HepG2 (cell line): Measurements from ENCODE around the gene JADE2. TPM values are rescaled to one million over a fixed set of nuclear protein-coding genes. Genes with fewer than 3 reads are reported as not detected.
A peak's percentile ranks its signal among the peaks of the same experiment; 100 is the strongest.

Experiments
- ATRX ChIP-seq: sonication (generic); formaldehyde crosslinking; IDR thresholded peaks from 2 replicates; pipeline ENCODE4 v1.4.0; 2020; ENCODE audit warnings: missing genetic modification reagents, borderline replicate concordance
- BCL6 ChIP-seq: IDR thresholded peaks from 2 replicates; pipeline ENCODE4 v1.6.1; 2016; ENCODE audit warnings: missing genetic modification reagents, missing compliant biosample characterization
- ETV5 ChIP-seq: IDR thresholded peaks from 2 replicates; pipeline ENCODE4 v1.6.1; 2018; ENCODE audit warnings: missing biosample characterization, missing genetic modification reagents, inconsistent platforms, borderline replicate concordance
- FOXA3 ChIP-seq: IDR thresholded peaks from 2 replicates; pipeline ENCODE4 v1.6.1; 2016; ENCODE audit warnings: missing genetic modification reagents, missing compliant biosample characterization
- FOXM1 ChIP-seq: sonication (generic); formaldehyde crosslinking; IDR thresholded peaks from 2 replicates; pipeline ENCODE4 v1.5.0; 2020; ENCODE audit warnings: missing genetic modification reagents
- HES4 ChIP-seq: sonication (generic); formaldehyde crosslinking; IDR thresholded peaks from 2 replicates; pipeline ENCODE4 v1.9.0; 2021; ENCODE audit warnings: mild to moderate bottlenecking, missing genetic modification reagents, borderline replicate concordance
- HOXA3 ChIP-seq: sonication (generic); formaldehyde crosslinking; IDR thresholded peaks from 2 replicates; pipeline ENCODE4 v1.5.0; 2020; ENCODE audit warnings: missing genetic modification reagents
- KAT8 ChIP-seq: IDR thresholded peaks from 2 replicates; pipeline ENCODE4 v1.6.1; 2016; ENCODE audit warnings: missing genetic modification reagents, missing compliant biosample characterization
- KLF9 ChIP-seq: IDR thresholded peaks from 2 replicates; pipeline ENCODE4 v1.6.1; 2016; ENCODE audit warnings: low read depth
- POLR2G ChIP-seq: fragments of 200-400 bp; formaldehyde crosslinking; IDR thresholded peaks from 2 replicates; pipeline ENCODE4 v1.6.1; 2018; ENCODE audit warnings: mild to moderate bottlenecking, low read depth, low read length, moderate library complexity
- REPIN1 ChIP-seq: sonication (generic); formaldehyde crosslinking; IDR thresholded peaks from 2 replicates; pipeline ENCODE4 v1.8.0; 2022; ENCODE audit warnings: missing genetic modification reagents, low read depth, mild to moderate bottlenecking, borderline replicate concordance
- SOX13 ChIP-seq, 3 experiments: fragments of 450-650 bp in 1 of 3; sonication (generic) in 1 of 3; formaldehyde crosslinking in 1 of 3; IDR thresholded peaks in 2 of 3; conservative IDR thresholded peaks in 1 of 3; 2 replicates each; pipeline versions ENCODE4 v1.5.0 to v1.6.1; 2016 to 2020; ENCODE audit warnings: antibody characterized with exemption in 1 of 3, mild to moderate bottlenecking in 1 of 3, missing compliant biosample characterization in 1 of 3, missing genetic modification reagents in 1 of 3, moderate library complexity in 1 of 3
- SP5 ChIP-seq: IDR thresholded peaks from 2 replicates; pipeline ENCODE4 v1.6.1; 2016; ENCODE audit warnings: low read depth, borderline replicate concordance
- TBX2 ChIP-seq: sonication (generic); formaldehyde crosslinking; IDR thresholded peaks from 2 replicates; pipeline ENCODE4 v1.5.0; 2020; ENCODE audit warnings: missing genetic modification reagents, mild to moderate bottlenecking, borderline replicate concordance
- ZNF12 ChIP-seq: sonication (generic); formaldehyde crosslinking; IDR thresholded peaks from 2 replicates; pipeline ENCODE4 v1.5.0; 2020; ENCODE audit warnings: missing genetic modification reagents
- ZNF337 ChIP-seq: sonication (generic); formaldehyde crosslinking; IDR thresholded peaks from 2 replicates; pipeline ENCODE4 v1.5.1; 2020; ENCODE audit warnings: missing genetic modification reagents, low read depth, mild to moderate bottlenecking, borderline replicate concordance
- ZNF567 ChIP-seq: sonication (generic); formaldehyde crosslinking; IDR thresholded peaks from 2 replicates; pipeline ENCODE4 v1.8.1; 2023; ENCODE audit warnings: mild to moderate bottlenecking, missing genetic modification reagents, borderline replicate concordance
- ZNF607 ChIP-seq: sonication (generic); formaldehyde crosslinking; IDR thresholded peaks from 2 replicates; pipeline ENCODE4 v1.5.1; 2020; ENCODE audit warnings: missing genetic modification reagents, mild to moderate bottlenecking, borderline replicate concordance
- ZNF616 ChIP-seq: sonication (generic); formaldehyde crosslinking; IDR thresholded peaks from 2 replicates; pipeline ENCODE4 v1.5.0; 2020; ENCODE audit warnings: low read depth, mild to moderate bottlenecking, missing genetic modification reagents
- ZNF678 ChIP-seq: sonication (generic); formaldehyde crosslinking; IDR thresholded peaks from 2 replicates; pipeline ENCODE4 v1.4.0; 2020; ENCODE audit warnings: mild to moderate bottlenecking, missing genetic modification reagents
- ZNF772 ChIP-seq: sonication (generic); formaldehyde crosslinking; IDR thresholded peaks from 2 replicates; pipeline ENCODE4 v1.5.0; 2020; ENCODE audit warnings: mild to moderate bottlenecking, missing genetic modification reagents
- ZSCAN30 ChIP-seq: sonication (generic); formaldehyde crosslinking; IDR thresholded peaks from 2 replicates; pipeline ENCODE4 v1.5.0; 2020; ENCODE audit warnings: mild to moderate bottlenecking, missing genetic modification reagents
- polyA plus RNA-seq, 8 experiments: library from polyadenylated mRNA; depleted of rRNA in 3 of 8; stranded (reverse) in 7 of 8; unstranded in 1 of 8; fragments of >200 nt; fragmentation: Illumina TruSeq in 4 of 8; extraction: Trizol in 4 of 8; gene quantifications; 2 replicates each; pipeline versions ENCODE4 v1.2.1 to v1.2.3, GENCODE V29; 2011 to 2016; ENCODE audit warnings: low read depth in 4 of 8, missing spikeins in 1 of 8, mixed read lengths in 1 of 8; ENCODE audit not compliant: insufficient read depth in 1 of 8
- total RNA-seq, 5 experiments: library from RNA; depleted of rRNA; stranded (reverse); fragments of >200 nt; fragmentation: Illumina TruSeq; extraction: Trizol; gene quantifications; 2 replicates each; pipeline ENCODE4 v1.2.3, GENCODE V29; 2016; ENCODE audit warnings: low read depth in 1 of 5
- TF ChIP-seq, protein P1 (sequence below): sonication (generic); formaldehyde crosslinking; IDR thresholded peaks from 2 replicates; pipeline ENCODE4 v1.4.0; 2020; ENCODE audit warnings: mild to moderate bottlenecking, missing genetic modification reagents
- TF ChIP-seq, protein P2 (sequence below): sonication (generic); formaldehyde crosslinking; IDR thresholded peaks from 2 replicates; pipeline ENCODE4 v1.8.1; 2023; ENCODE audit warnings: missing genetic modification reagents, inconsistent platforms, borderline replicate concordance
- TF ChIP-seq, protein P3 (sequence below): sonication (generic); formaldehyde crosslinking; IDR thresholded peaks from 2 replicates; pipeline ENCODE4 v1.9.0; 2022; ENCODE audit warnings: missing genetic modification reagents, mild to moderate bottlenecking, borderline replicate concordance

The JADE2 gene
- total and polyA plus RNA-seq, 2 of the 13 experiments (the other 11 are each of a cell fraction or from before 2014, with no cell fraction given) = 7.5 to 15.1 TPM

DNA sequence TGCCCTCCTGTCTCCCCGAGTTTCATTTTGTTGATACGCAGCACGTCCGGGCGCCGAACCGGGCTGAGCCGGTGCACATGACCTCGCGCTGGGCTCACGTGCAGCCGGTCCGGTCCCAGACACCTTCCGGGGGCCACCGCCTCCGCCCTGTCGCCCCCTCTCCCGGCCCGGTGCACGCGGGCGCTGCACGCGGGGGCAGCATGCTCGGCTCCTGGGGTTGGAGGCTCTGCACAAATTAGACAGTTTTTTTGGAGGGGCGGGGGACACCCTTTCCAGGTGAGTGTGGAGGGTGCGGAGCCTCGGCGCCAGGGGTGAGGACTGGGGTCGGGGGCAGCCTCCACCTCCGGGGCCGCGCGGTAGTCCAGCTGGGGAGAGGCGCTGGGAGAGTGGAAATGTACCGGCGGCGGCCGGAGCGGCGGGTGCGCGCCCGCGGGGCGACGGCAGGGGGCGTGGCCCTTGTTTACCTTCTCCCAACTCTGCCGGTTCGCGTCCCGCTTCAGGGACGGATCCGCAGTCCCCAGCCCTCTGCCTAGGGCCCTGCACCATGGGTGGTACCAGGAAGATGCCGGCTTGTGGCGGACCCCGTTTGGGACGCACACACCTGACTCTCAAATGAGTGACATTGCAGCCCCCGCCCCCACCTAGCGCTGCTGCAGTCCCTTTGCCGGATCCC lies 1.1 kb downstream of the JADE2 start (continued):
- peak; percentile 86; the same call in 1 of the 2 replicates for TF ChIP-seq HES4 (CRISPR knock-in tag)
- 0 out of 2 replicates have a peak, but pooled peaks have one; percentile 8 for TF ChIP-seq ZNF12 (CRISPR knock-in tag)
- TF ChIP-seq, protein P1, sequence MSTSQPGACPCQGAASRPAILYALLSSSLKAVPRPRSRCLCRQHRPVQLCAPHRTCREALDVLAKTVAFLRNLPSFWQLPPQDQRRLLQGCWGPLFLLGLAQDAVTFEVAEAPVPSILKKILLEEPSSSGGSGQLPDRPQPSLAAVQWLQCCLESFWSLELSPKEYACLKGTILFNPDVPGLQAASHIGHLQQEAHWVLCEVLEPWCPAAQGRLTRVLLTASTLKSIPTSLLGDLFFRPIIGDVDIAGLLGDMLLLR (CRISPR knock-in tag) = 0 out of 2 replicates have a peak, but pooled peaks have one; percentile 28
- TF ChIP-seq KAT8 (CRISPR knock-in tag) = peak; percentile 53
- TF ChIP-seq POLR2G = peak; percentile 66
- TF ChIP-seq ETV5 = peak; percentile 59
- TF ChIP-seq ZNF607 (CRISPR knock-in tag) = peak; percentile 91
- TF ChIP-seq SP5 (CRISPR knock-in tag) = peak; percentile 70
- peak; percentile 22; the same call in 1 of the 2 replicates for TF ChIP-seq ZNF772 (CRISPR knock-in tag)
- TF ChIP-seq BCL6 (CRISPR knock-in tag) = no peak
- 0 out of 2 replicates have a peak, but pooled peaks have one; percentile 11 for TF ChIP-seq ZNF616 (CRISPR knock-in tag)
- TF ChIP-seq ZNF678 (CRISPR knock-in tag) = no peak
- TF ChIP-seq ZNF337 (CRISPR knock-in tag) = peak; percentile 70; the same call in 1 of the 2 replicates
- TF ChIP-seq, protein P2, sequence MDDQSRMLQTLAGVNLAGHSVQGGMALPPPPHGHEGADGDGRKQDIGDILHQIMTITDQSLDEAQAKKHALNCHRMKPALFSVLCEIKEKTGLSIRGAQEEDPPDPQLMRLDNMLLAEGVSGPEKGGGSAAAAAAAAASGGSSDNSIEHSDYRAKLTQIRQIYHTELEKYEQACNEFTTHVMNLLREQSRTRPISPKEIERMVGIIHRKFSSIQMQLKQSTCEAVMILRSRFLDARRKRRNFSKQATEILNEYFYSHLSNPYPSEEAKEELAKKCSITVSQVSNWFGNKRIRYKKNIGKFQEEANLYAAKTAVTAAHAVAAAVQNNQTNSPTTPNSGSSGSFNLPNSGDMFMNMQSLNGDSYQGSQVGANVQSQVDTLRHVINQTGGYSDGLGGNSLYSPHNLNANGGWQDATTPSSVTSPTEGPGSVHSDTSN (CRISPR knock-in tag) = no peak
- TF ChIP-seq FOXM1 (CRISPR knock-in tag) = no peak
- TF ChIP-seq ZSCAN30 (CRISPR knock-in tag) = no peak
- TF ChIP-seq REPIN1 (CRISPR knock-in tag) = peak; percentile 17; the same call in 1 of the 2 replicates
- TF ChIP-seq KLF9 (CRISPR knock-in tag) = peak; percentile 91; the same call in 1 of the 2 replicates
- TF ChIP-seq, protein P3, sequence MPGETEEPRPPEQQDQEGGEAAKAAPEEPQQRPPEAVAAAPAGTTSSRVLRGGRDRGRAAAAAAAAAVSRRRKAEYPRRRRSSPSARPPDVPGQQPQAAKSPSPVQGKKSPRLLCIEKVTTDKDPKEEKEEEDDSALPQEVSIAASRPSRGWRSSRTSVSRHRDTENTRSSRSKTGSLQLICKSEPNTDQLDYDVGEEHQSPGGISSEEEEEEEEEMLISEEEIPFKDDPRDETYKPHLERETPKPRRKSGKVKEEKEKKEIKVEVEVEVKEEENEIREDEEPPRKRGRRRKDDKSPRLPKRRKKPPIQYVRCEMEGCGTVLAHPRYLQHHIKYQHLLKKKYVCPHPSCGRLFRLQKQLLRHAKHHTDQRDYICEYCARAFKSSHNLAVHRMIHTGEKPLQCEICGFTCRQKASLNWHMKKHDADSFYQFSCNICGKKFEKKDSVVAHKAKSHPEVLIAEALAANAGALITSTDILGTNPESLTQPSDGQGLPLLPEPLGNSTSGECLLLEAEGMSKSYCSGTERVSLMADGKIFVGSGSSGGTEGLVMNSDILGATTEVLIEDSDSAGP (CRISPR knock-in tag) = peak; percentile 58
- no peak for TF ChIP-seq SOX13 (IDR thresholded peaks at IDR 0.05)
- peak in 1 of 2 experiments; percentile 30; a peak in 1 of 4 replicates for TF ChIP-seq SOX13 (CRISPR knock-in tag; conservative IDR thresholded peaks at IDR 0.05 in 1 of 2, IDR thresholded peaks at IDR 0.05 in 1 of 2)
- peak; percentile 20; the same call in 1 of the 2 replicates for TF ChIP-seq HOXA3 (CRISPR knock-in tag)
- no peak for TF ChIP-seq ATRX
- TF ChIP-seq FOXA3 (CRISPR knock-in tag) = peak; percentile 95
- no peak for TF ChIP-seq ZNF567 (CRISPR knock-in tag)
- peak; percentile 77 for TF ChIP-seq TBX2 (CRISPR knock-in tag)
